Stimulated activated CD4-positive, alpha-beta T cell treated with anti-CD3 and anti-CD28 coated beads, Interleukin-4, amount 100 ng/mL, for 1 hour (primary cell): ENCODE measurements around the gene CXCR6.
A peak's percentile ranks its signal among the peaks of the same experiment; 100 is the strongest.

ENCODE experiments used
- DNase-seq: peaks from one replicate; pipeline ENCODE4 v3.0.0-alpha.2; 2020

CXCR6 gene

DNA sequence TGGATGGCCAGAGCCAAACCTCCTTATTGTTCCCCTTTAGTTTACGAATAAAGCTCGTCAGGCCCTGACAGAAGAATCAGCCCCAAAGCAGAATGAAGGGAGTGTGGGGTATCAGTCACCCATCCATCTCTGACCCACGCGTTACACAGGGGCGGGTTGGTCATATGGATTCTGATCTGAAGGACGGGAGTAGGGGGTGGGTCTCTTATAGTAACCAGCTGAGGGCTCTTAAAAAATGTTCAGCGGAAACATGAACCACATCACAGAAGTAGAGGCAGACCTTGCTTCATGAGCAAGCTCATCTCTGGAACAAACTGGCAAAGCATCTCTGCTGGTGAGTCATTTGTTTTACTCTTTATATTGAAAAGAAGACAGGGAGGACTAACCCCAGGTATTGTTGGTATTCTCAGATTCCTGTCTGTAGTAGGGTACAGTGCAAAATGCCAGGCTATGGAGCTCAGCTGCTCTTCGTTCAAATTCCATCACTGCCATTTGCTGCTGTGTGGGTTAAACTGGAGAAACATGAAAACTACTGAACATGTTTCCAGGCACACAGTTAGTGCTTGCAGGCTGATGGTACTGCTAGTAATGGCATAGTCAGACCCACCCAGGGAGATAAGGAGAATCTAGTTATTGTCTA, at the start of gene CXCR6:
Gene CXCR6, plus strand, starts transcription at position 258 of the 640 bp plus-strand sequence. CDS start 3,018 bp downstream, outside the sequence.
- DNase-seq = peak; percentile 15

DNA sequence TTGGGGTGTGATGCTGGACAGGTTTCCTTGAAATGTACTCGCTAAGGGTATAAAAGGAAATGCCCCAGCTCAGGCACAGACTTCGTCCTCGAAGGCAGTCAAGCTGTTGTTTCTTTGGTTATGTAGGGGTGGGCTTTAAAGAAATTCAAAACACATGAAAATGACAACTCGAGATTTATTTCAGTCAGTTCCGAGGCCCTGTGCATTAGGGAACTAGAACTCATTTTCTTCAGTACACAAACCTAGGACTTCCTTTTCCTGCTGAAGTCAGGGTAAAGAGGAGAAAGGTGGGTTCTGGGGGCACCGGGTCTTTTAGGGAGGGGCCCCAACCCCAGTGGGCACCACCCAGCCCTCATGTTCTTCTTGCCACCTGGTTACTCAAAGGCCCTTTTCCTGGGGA, 49.2 kb upstream of the CXCR6 start:
- no peak for DNase-seq

DNA sequence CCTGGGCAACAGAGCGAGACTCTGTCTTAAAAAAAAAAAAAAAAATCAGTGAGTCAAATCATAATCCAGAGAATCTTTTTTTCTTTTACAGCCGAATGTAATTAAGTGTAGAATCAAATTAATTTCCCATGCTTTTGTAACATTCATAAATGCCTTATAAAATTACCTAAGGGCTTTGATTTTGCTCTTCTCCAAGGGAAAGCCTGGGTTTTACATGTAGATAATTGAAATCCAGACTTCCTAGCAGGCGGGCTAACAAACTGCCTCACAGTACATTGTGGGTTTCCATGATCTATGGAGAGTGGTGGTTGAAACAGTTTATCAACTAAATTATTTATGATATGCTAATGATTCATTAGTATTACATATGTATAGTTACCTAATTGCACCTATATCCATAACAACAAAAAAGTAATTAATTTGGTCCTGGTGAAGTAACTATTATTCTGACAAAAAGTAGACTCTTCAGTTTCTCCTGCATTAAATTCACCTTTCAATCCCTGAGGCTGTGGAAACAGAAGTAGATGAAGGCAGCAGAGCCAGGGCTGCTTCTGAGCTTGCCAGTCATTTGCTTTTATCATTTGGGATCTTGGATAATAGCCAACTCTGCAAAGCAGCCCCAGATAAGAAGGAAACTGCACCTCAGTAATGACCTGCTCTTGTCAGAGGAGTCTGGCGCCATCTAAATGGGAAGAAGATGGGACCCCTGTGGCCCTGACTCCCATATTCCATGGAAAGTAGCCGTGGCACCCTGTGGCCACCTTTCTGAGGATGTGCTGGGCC, 47.4 kb upstream of the CXCR6 start:
- no peak for DNase-seq

DNA sequence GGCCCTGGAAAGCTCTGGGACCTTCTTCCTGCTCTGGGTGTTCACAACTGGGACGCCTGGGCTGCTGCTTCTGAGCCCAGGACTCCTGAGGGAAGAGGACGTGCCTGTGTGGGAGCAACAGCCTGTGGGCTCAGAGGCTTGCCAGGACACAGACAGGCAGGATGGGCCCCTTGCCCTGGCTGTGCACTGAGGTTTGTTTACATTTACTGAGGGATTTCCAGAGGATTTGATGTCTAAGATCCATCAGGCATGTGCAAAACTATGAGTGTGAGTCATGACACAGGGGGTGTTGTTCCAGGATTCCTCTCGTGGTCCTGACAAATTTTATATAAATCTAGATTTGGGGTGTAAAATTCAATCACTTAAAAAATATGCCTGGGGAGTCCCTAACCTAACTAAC, 46.3 kb upstream of the CXCR6 start:
- no peak for DNase-seq

DNA sequence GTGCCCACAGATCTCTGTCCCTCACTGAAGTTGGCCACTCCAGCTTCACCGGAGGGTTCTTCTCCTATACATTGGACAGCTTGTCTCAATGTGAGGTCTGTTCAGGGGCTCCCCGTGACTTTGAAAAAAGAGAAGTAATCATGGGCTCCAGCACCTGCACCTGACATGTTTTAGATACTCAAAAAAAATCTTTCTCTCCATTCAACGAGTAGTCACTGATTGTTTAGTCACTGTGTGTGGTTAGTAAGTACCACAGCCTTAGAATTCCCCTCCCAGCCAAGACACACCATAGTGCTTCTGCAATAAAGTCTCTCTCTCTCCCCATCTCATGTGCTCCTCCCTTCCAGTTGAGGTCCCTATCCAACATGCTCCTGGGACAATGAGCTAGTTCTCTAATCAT, 38.3 kb upstream of the CXCR6 start:
- DNase-seq = no peak

DNA sequence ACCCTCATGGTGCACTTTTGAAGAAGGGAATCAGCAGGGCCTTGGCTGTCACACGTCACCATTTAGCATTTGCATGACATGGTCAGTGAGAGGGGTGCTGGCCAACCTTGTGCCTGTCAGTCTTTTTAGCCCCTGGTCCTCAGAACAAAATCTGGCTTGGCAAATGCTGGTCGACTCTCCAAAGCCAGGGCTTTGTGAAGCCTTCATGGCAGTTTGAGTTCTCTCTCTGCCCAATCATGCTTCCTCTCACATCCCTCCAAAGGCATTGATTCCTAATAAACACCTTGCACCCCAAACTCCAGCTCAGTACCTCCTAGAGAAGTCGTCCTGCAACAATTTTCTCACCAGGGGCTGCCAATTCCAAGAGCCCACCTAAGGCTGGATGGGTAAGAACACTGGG, 37.5 kb upstream of the CXCR6 start:
- DNase-seq = no peak

DNA sequence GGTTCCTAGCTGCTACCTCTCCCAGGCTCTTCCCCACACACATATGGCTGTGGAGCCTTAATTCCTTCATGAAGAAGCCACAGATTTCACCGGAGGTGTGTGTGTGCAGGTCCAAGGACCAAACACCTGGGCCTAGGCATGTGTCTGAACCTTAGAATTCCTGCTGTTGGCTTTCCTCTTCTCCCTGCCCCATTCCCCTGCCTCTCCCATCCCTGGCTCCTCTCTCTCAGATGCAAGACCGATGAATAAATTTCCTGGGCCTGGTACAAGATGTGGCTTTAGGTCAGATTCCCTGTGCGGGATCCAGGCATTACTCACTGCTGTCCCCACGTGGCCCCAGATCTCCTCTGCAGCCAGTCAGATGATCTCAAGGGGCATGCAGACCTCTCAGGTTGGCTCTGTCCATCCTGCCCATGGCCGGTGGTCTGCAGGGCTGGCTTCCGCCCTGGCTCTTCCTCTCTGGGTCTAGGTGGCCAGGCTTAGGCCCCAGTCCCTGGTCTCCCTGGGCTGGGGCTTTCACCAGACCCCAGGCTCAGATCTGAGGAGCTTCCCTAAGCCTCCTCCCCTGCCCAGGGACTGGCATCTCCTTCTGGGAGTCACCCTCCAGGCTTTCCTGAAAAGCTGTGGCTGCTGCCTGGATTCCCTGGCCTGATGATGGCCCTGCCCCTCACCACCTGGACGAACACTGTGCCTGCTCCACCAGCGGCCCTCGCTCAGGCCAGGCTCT, 36.4 kb upstream of the CXCR6 start:
- DNase-seq = no peak

DNA sequence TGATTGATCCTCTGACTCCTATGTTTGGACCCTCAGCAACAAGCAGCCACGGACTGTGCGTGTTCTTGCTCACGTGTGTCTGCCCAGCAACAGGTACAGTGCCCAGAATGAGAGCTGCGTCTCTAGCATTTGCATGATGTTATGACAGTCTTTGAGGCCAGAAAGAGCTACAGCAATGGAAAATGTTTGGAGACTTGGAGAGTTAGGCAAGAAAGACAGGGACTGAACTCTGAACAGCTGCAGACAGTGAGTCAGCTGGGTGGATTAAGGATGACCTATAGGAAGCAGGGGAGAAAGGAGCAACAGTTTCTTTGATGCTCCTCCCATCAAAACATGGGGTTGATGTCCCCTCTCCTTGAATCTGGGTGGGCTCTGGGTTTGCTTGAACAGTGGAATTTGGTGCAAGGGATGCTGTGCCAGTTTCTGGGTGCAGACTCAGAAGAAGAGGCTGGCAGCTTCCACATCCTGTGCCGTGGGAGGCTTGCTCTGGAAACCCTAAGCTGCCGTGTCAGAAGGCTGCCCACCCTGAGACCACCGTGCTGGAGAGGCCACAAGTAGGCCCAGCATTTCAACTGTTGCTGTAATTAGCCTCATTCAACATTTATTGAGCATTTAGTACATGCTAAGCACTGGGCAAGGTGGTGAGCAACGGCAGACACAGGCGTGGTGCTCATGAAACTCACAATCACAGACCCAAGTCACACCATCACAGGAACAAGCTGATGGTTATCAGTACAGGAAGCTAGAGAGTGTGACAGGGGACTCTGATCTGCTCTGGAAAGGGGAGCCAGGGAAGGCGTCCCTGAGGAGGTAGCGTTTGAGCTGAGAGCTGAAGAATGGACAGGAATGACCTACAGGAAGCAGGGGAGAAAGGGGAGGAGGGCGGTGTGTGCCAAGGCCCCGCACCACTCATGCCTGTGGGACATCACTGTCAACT, 35.2 kb upstream of the CXCR6 start:
- no peak for DNase-seq

DNA sequence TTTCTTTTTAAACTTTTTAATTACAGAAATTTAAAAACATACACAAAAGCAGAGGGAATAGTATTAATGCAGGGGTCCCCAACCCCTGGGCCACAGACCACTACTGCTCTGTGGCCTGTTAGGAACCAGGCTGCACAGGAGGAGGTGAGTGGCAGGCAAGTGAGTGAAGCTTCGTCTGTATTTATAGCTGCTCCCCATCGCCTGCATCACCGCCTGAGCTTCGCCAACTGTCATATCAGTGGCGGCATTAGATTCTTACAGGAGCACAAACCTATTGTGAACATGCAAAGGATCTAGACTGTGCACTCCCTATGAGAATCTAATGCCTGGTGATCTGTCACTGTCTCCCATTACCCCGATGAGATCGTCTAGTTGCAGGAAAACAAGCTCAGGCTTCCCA, 34.5 kb upstream of the CXCR6 start:
- no peak for DNase-seq

DNA sequence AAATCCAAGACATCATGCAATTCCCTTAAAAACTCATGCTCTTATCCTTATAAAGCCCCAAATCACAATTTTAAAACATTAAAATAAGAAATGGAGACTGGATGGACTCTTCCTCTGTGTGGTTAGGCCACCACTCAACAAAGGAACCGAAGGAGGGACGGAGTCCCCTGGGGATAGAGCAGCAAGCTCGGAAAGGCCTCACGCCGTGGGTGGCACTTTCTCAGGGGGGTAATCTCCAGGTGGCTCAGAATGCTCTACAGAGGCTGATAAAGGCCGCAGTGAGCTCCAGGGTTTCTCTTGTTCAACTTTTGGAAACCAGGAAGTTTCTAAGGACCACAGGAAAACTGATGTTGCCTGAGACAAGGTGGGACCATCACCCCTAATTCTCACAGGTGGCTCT, 33.7 kb upstream of the CXCR6 start:
- DNase-seq = no peak

DNA sequence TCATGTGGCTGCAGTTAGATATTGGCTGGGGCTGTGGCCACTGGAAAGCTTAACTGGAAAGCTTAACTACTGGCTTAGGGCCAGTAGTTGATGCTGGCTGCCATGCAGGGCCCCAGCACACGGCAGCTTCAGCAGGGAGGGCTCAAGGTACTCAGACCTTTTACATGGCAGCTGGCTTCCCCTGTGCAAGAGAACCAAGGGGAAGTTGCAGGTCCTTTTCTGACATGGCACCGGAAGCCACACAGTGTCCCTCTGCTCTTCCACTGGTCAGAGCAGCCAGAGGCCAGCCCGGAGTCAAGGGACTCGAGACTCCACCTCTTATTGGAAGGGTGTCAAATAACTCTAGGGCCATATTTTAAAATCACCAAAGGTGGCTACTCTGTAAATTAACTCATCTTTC, 32.4 kb upstream of the CXCR6 start:
- DNase-seq = no peak

DNA sequence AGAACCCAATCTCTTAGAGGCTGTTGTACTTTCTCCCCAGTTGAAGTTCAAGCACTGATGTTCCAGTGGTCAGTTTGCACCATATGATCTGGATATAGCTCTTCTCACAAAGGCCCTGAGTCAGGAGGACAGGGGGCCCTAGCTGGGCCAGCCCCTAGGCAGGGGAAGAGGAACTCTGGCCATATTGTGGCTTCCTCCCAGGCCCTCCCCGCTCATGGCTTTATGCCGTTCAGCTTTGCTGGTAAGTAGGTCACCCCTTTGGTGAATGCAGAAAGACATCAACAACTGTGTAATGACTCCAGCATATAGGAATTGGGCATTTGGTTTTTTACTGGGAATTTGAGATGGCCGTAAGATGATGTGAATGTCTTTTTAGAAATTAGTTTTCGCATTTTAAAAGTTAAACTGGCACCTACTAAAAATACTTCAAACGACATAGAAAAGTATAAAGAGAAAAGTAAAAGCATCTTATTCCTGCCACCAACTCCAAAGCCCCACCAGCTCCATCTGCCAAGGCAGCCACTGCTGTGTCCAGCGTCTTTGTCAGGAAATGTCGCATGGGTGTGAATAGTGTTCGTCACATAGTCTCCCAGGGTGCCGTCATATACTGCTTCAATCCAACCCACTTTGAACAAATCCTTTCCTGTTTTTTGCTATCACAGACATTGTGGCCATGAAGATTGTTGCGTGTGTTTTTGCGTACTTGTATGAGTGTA, 31.6 kb upstream of the CXCR6 start:
- DNase-seq = no peak

DNA sequence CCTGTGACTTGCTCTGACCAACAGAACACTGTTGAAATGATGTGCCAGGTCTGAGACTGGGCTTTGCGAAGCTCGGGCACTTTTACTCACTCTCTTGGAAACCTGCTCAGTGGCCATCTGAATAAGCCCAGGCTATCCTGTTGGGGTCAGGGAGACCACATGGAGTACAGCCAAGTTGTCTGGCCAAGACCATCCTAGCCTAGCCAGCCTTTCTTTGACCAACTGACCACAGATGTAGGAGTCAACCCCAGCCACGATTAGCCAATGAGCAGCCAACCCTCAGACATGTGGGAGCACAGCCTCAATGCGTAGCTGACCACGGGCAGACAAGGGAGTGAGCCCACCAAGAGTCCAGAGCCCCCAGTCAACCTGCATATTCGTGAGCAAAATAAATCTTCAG, 30.8 kb upstream of the CXCR6 start:
- DNase-seq = no peak

DNA sequence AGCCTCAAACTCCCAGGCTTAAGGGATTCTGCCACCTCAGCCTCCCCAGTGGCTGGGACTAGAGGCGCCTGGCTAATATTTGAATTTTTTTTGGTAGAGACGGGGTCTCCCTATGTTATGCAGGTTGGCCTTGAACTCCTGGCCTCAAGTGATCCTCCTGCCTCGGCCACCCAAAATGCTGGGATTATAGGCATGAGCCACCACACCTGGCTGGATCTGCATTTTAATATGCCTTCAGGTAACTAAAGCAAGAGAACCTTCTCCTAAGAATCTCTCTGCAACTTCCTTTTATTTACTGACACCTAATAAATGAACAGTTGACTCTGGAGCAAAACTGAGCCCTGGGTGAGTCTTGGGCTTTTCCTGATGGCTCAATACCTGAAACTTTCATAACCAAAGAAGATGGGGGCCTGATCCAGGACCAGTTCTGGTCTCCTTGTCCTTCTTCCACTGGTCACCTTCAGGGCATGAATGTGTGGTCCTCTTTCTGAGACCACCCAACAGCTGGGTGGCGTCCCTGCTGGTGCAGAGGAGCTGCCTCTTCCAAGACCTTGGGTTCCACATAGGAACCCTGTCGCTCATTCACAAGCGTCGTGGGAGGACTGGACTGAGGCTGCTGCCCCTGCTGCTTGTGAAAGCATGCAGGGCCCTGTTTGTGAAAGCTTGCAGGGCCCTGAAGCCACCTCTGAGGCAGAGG, 28.8 kb upstream of the CXCR6 start:
- no peak for DNase-seq

DNA sequence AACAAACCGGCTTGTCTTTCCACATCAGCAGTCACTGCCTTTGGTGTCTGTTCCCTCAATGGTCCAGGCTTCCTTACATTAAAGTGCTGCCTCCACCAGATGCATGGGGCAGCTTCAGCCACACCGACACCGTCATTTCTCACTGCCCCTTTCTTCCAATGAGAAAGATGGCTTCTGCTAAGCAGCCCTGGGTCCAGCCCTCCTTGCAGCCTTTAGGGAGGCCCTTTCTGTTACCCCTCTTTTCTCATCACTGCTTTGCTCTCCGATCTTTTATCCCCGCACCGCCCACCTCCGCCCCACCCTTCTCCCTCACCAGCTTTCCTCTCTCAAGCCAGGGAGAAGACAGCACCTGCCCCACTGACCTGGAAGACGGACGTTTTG, 28.2 kb upstream of the CXCR6 start:
- DNase-seq = no peak

DNA sequence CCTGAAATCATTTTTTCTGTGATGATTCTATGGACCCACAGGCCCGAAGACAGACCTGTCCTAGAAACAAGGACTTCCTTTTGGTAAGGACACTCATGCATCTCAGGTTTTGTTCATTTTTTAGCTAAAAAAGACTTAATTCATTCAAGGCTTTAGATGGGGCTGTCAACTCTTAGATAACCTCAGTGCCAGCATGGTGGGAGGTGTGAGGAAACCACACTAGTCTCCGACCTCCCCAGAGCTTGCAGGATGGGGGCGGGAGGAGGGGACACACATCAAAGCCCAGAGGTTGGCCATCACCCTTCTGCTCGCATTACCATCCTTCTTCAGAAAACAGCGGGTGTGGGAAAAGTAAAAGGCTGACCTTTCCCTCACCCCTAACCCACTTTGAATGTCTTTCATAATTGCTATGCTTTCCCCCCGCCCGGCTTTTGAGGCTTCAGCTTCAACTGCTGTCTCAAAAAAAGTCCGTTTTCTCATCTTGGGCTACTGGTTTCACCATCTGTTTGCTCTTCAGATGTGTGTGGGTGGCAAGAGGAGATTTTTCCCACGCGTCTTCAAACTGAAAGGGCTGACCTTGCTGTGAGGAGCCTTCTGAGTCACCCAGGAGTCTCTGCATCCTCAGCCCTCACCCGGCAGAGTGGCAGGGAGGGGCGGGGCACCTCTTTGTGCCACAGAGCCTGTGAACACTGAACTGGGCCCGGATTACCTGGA, 27.6 kb upstream of the CXCR6 start:
- DNase-seq = peak; percentile 73

DNA sequence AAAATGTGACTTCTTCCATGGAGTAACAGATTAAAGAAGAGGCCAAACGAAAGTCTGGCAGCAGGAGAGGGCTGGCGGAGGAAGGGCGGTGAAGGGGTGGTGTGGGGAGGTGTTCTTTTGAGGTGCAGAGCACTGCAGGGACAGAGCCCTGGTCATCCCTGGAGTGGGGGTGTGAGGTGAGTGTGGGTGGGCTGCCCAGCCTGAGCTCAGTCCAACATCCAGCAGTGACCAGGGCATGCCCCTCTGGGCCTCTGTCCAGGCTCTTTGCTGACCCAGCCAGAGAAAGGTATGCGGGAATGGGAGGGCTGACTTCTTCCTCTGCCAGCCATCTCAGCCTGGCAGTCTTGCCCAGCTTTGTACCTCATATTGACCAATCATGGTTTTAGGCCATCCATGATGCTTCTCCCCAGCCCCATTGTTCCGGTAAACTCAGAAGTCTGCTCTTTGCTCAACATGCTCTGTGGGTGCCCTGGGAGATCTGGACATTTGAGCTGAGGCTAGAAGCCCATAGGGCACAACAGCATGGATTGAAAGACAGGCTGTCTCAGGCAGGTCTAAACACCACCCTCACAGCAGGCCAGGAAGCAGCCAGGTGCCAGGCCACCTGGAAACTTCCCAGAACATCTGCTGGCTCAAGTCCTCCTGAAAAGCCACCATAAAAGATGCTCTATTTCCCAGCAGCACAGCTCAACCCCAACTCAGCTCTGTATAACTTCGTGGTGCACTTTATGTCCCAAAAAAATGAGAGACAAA, 25.9 kb upstream of the CXCR6 start:
- no peak for DNase-seq

DNA sequence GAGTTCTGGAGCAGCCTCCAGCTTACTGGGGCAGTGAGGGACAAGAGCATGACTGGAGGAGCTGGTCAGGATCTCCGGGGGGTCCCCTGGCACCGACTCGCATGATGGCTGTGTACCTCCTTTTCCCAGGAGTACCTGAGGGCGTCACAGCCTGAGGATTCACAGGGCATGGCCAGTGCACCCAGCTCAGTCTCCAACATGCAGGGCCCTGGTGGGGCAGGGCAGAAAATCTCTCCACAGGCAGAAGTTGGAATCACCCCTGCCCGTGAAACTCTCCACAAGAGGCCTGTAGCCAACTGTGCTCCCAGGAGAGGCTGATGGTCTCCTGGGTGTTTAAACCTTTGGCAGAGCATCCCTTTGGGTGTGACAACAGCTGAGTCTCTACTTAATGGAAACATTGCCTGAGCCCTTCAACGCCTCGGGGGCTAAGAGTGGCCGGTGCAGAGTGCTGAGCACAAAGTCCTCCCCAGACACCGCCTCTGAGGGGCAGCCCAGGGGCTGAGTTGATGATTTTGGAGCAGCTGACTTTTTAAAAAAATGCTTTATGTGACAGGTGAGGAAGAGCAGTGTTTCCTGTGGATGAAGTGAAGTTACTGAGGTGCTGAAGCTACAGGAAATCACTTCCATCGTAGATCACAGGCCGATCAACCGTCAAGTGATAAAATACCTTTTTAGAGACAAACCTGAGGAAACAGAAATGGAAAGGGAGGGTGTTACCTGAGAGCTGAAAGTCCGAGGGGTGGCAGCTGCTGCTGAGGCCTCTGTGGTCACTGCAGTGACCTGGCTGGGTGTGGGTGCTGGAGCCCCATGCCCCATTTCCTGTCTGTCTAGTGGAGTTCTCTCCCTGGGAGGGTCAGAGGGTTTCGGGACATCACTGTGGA, 21.9 kb upstream of the CXCR6 start:
- DNase-seq = no peak

DNA sequence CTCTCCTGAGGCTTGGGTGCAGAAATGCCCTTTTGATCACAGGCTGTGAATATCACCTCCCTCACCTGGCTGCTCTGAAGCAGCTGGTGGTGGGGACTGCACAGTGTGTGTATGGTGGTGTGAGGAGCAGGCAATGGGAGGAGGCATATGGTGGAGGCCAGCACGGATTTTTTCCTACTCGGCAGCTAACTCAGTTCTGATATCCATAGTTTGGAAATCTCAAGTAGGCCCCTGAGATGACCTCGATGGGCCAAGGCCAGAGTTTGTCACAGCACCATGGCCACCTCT, 21.3 kb upstream of the CXCR6 start:
- DNase-seq = no peak
